Activated CD4-positive, alpha-beta T cell treated with anti-CD3 and anti-CD28 coated beads, Interleukin-2, amount 50 U/mL, for 24 hours (primary cell): ENCODE results near the gene ELMOD3.
A peak's percentile ranks its signal among the peaks of the same experiment; 100 is the strongest.
"Not testable (repeated sequence)": the region's sequence is repeated elsewhere in the genome, so short reads cannot be mapped to it uniquely, and the experiment has no call there.

Experiments used
- DNase-seq, 2 donors: peaks; one replicate each; pipeline ENCODE4 v3.0.0-alpha.2; 2020; ENCODE audit warnings: low read depth in 1 of 2, low spot score in 1 of 2

ELMOD3 gene

GRCh38 chr2:85400541-85401463 lies 46.2 kb downstream of the ELMOD3 start:
- no peak for DNase-seq

GRCh38 chr2:85401464-85401805 lies 46.9 kb downstream of the ELMOD3 start:
- no peak for DNase-seq

- no peak for DNase-seq
These were observed 47.3 kb downstream of the ELMOD3 start for GRCh38 chr2:85401844-85402243.

GRCh38 chr2:85405201-85406059 lies 50.9 kb downstream of the ELMOD3 start:
- DNase-seq = peak; percentile 29 to 30

- no peak for DNase-seq
These were observed 55.4 kb downstream of the ELMOD3 start, which contains the start of gene CAPG for GRCh38 chr2:85409845-85410583. TSS of gene CAPG (minus strand) at chr2:85410366. CDS start at chr2:85402145, 8,221 bp downstream.

GRCh38 chr2:85410584-85411404 lies 56.2 kb downstream of the ELMOD3 start:
- no peak for DNase-seq

GRCh38 chr2:85411405-85411748 lies 56.8 kb downstream of the ELMOD3 start:
- no peak for DNase-seq

- DNase-seq = no peak
These were observed 59.2 kb downstream of the ELMOD3 start for GRCh38 chr2:85413592-85414420.

- DNase-seq = not testable (repeated sequence)
These were observed 59.8 kb downstream of the ELMOD3 start for GRCh38 chr2:85414421-85414759.

- no peak for DNase-seq
These were observed 60.4 kb downstream of the ELMOD3 start for GRCh38 chr2:85414761-85415553.

- DNase-seq = no peak
These were observed 61.5 kb downstream of the ELMOD3 start for GRCh38 chr2:85415980-85416650.

GRCh38 chr2:85418132-85419008 lies 63.8 kb downstream of the ELMOD3 start, which contains the start of gene SH2D6:
TSS of gene SH2D6 (plus strand) at chr2:85418714. CDS start at chr2:85429466, 10,752 bp downstream.
- DNase-seq = peak; percentile 76 to 83

- DNase-seq = no peak
These were observed 64.6 kb downstream of the ELMOD3 start for GRCh38 chr2:85419009-85419675.

- DNase-seq = peak; percentile 90 to 97
These were observed 66.1 kb downstream of the ELMOD3 start for GRCh38 chr2:85420536-85421259.

GRCh38 chr2:85421260-85422071 lies 66.9 kb downstream of the ELMOD3 start:
- DNase-seq = no peak
